ENCODE measurements around the gene HIPK2. TPM values are rescaled to one million over a fixed set of nuclear protein-coding genes. Genes with fewer than 3 reads are reported as not detected.

Gene HIPK2
- total RNA-seq, 1 donor from 2014 or later, result 65.2 TPM

- DNase-seq (ENCODE audit: low spot score) (no peak), ATAC-seq (no peak)
- intact Hi-C loops (cut with DNase I), result loop anchor here (5.0 kb wide), 1 partner anchor 354 kb away; no protein-coding TSS in a partner anchor
Observed at GRCh38 chr7:139648391-139648861, 129.4 kb downstream of the HIPK2 start.

- intact Hi-C loops (cut with DNase I), result loop anchor here (5.0 kb wide), 1 partner anchor 354 kb away; no protein-coding TSS in a partner anchor
- ATAC-seq (no peak), DNase-seq (ENCODE audit: low spot score) (no peak)
Observed at GRCh38 chr7:139647814-139648390, 129.9 kb downstream of the HIPK2 start.

GRCh38 chr7:139647085-139647484, 130.7 kb downstream of the HIPK2 start:
- intact Hi-C loops (cut with DNase I), result loop anchor here (5.0 kb wide), 1 partner anchor 355 kb away; no protein-coding TSS in a partner anchor
- DNase-seq (ENCODE audit: low spot score) (no peak), ATAC-seq (no peak)

GRCh38 chr7:139646566-139646965, 131.2 kb downstream of the HIPK2 start:
- intact Hi-C loops (cut with DNase I), result loop anchor here (5.0 kb wide), 1 partner anchor 356 kb away; no protein-coding TSS in a partner anchor
- DNase-seq (ENCODE audit: low spot score), result no peak
- no peak for ATAC-seq

GRCh38 chr7:139645572-139646523, 131.9 kb downstream of the HIPK2 start:
- intact Hi-C loops (cut with DNase I), result loop anchor here (5.0 kb wide), 1 partner anchor 356 kb away; no protein-coding TSS in a partner anchor
- DNase-seq (ENCODE audit: low spot score), result peak; percentile 91

GRCh38 chr7:139643951-139644585, 133.7 kb downstream of the HIPK2 start:
- DNase-seq (ENCODE audit: low spot score), result no peak
- intact Hi-C loops (cut with DNase I), result no loop called here
- no peak for ATAC-seq

More at GRCh38 chr7:139645572-139646523, 131.9 kb downstream of the HIPK2 start:
- peak; percentile 74 for ATAC-seq

GRCh38 chr7:139642283-139642682, 135.5 kb downstream of the HIPK2 start:
- ATAC-seq (no peak), DNase-seq (ENCODE audit: low spot score) (no peak)
- intact Hi-C loops (cut with DNase I), result no loop called here

- intact Hi-C loops (cut with DNase I), result no loop called here
- ATAC-seq, result no peak
- no peak for DNase-seq (ENCODE audit: low spot score)
Observed at GRCh38 chr7:139641337-139641992, 136.3 kb downstream of the HIPK2 start.

GRCh38 chr7:139640681-139641080, 137.1 kb downstream of the HIPK2 start:
- no peak for ATAC-seq
- intact Hi-C loops (cut with DNase I), result no loop called here

GRCh38 chr7:139639563-139639962, 138.2 kb downstream of the HIPK2 start:
- no peak for ATAC-seq
- intact Hi-C loops (cut with DNase I), result no loop called here

More at GRCh38 chr7:139640681-139641080, 137.1 kb downstream of the HIPK2 start:
- DNase-seq (ENCODE audit: low spot score), result no peak

GRCh38 chr7:139635526-139636302, 142.1 kb downstream of the HIPK2 start:
- intact Hi-C loops (cut with DNase I), result no loop called here
- peak; percentile 44 for ATAC-seq
- no peak for DNase-seq (ENCODE audit: low spot score)

More at GRCh38 chr7:139639563-139639962, 138.2 kb downstream of the HIPK2 start:
- DNase-seq (ENCODE audit: low spot score), result no peak

- intact Hi-C loops (cut with DNase I), result no loop called here
- DNase-seq (ENCODE audit: low spot score), result no peak
- no peak for ATAC-seq
Observed at GRCh38 chr7:139634087-139634486, 143.7 kb downstream of the HIPK2 start.

GRCh38 chr7:139631520-139632031, 146.2 kb downstream of the HIPK2 start:
- ATAC-seq (no peak), DNase-seq (ENCODE audit: low spot score) (peak; percentile 9)
- intact Hi-C loops (cut with DNase I), result no loop called here

GRCh38 chr7:139630643-139631519, 146.9 kb downstream of the HIPK2 start:
- no peak for ATAC-seq
- intact Hi-C loops (cut with DNase I), result no loop called here

GRCh38 chr7:139629392-139630082, 148.3 kb downstream of the HIPK2 start:
- intact Hi-C loops (cut with DNase I), result no loop called here
- ATAC-seq, result no peak

More at GRCh38 chr7:139630643-139631519, 146.9 kb downstream of the HIPK2 start:
- DNase-seq (ENCODE audit: low spot score), result peak; percentile 7

GRCh38 chr7:139627831-139628230, 150.0 kb downstream of the HIPK2 start:
- intact Hi-C loops (cut with DNase I), result no loop called here

More at GRCh38 chr7:139629392-139630082, 148.3 kb downstream of the HIPK2 start:
- no peak for DNase-seq (ENCODE audit: low spot score)

More at GRCh38 chr7:139627831-139628230, 150.0 kb downstream of the HIPK2 start:
- DNase-seq (ENCODE audit: low spot score), result no peak
- ATAC-seq, result no peak
